BE2C (cell line): ENCODE results near the gene TMC6.

Experiments used
- DNase-seq: peaks from one replicate; pipeline ENCODE4 v3.0.0-alpha.2; 2020
- H3K27me3 ChIP-seq: fragments of 250-450 bp; sonication (Bioruptor Pico); 2 replicates; pipeline ENCODE4 v1.5.1; 2020; ENCODE audit warnings: mild to moderate bottlenecking
- H3K36me3 ChIP-seq: fragments of 250-450 bp; sonication (Bioruptor Pico); 2 replicates; pipeline ENCODE4 v1.5.1; 2020; ENCODE audit warnings: mild to moderate bottlenecking
- H3K4me1 ChIP-seq: fragments of 250-450 bp; sonication (Bioruptor Pico); 2 replicates; pipeline ENCODE4 v1.5.1; 2020
- H3K4me3 ChIP-seq: 2 replicates; pipeline ENCODE4 v1.5.1; 2011; ENCODE audit warnings: low read depth, low read length
- H3K9me3 ChIP-seq: fragments of 250-450 bp; sonication (Bioruptor Pico); 2 replicates; pipeline ENCODE4 v1.5.1; 2020
- CTCF ChIP-seq: IDR thresholded peaks from 2 replicates; pipeline ENCODE4 v1.5.1; 2012; ENCODE audit warnings: mild to moderate bottlenecking, low read depth, low read length

The TMC6 gene

GRCh38 chr17:78168242-78168902 lies 39.8 kb upstream of the TMC6 start, which contains the start of gene SYNGR2:
SYNGR2 (plus strand) TSS chr17:78168581; CDS start chr17:78168617, 36 bp downstream.
- Histone ChIP-seq H3K27me3 (no peaks in the 10 kb centered on the region), H3K4me1 (no peaks in the 10 kb centered on the region), H3K4me3 (peak within 1 kb of the TSS; percentile 57), H3K36me3 (no peaks in the 10 kb centered on the region), H3K9me3 (no peaks in the 10 kb centered on the region)
- no peak for TF ChIP-seq CTCF
- peak; percentile 92 for DNase-seq

GRCh38 chr17:78166416-78166815 lies 37.9 kb upstream of the TMC6 start:
- no peaks in the 10 kb centered on the region for H3K9me3 ChIP-seq
- no peaks in the 10 kb centered on the region for H3K36me3 ChIP-seq
- no peak for DNase-seq
- H3K4me3 ChIP-seq = no peak overlapping the region
- TF ChIP-seq CTCF = no peak
- H3K27me3 ChIP-seq = no peaks in the 10 kb centered on the region
- H3K4me1 ChIP-seq = no peaks in the 10 kb centered on the region

GRCh38 chr17:78164748-78165607 lies 36.4 kb upstream of the TMC6 start:
- Histone ChIP-seq H3K9me3 (no peaks in the 10 kb centered on the region), H3K4me1 (no peaks in the 10 kb centered on the region), H3K4me3 (no peak overlapping the region), H3K27me3 (no peaks in the 10 kb centered on the region), H3K36me3 (no peaks in the 10 kb centered on the region)
- TF ChIP-seq CTCF = no peak
- no peak for DNase-seq

- H3K27me3 ChIP-seq = no peaks in the 10 kb centered on the region
- H3K4me1 ChIP-seq = no peaks in the 10 kb centered on the region
- H3K4me3 ChIP-seq = no peak overlapping the region
- no peak for DNase-seq
- TF ChIP-seq CTCF = no peak
- no peaks in the 10 kb centered on the region for H3K9me3 ChIP-seq
- H3K36me3 ChIP-seq = no peaks in the 10 kb centered on the region
These were observed 35.6 kb upstream of the TMC6 start for GRCh38 chr17:78163881-78164747.

GRCh38 chr17:78159575-78160158 lies 31.1 kb upstream of the TMC6 start:
- no peak overlapping the region for H3K4me3 ChIP-seq
- DNase-seq = no peak
- H3K4me1 ChIP-seq = no peaks in the 10 kb centered on the region

More at GRCh38 chr17:78159575-78160158, 31.1 kb upstream of the TMC6 start:
- TF ChIP-seq CTCF = no peak
- H3K27me3 ChIP-seq = no peaks in the 10 kb centered on the region
- no peaks in the 10 kb centered on the region for H3K9me3 ChIP-seq
- H3K36me3 ChIP-seq = no peaks in the 10 kb centered on the region
